Loucy (cell line): ENCODE results near the gene SUPT16H.

Experiments
- CTCF ChIP-seq: fragments of 200-600 bp; sonication (generic); conservative IDR thresholded peaks from 2 replicates; pipeline ENCODE4 v1.5.1; 2014; ENCODE audit warnings: mild to moderate bottlenecking, antibody characterized with exemption, low read length
- EZH2phosphoT487 ChIP-seq: fragments of 200-600 bp; IDR thresholded peaks from 2 replicates; pipeline ENCODE4 v1.6.1; 2018; ENCODE audit warnings: antibody characterized with exemption, mild to moderate bottlenecking, moderate library complexity, borderline replicate concordance

DNA sequence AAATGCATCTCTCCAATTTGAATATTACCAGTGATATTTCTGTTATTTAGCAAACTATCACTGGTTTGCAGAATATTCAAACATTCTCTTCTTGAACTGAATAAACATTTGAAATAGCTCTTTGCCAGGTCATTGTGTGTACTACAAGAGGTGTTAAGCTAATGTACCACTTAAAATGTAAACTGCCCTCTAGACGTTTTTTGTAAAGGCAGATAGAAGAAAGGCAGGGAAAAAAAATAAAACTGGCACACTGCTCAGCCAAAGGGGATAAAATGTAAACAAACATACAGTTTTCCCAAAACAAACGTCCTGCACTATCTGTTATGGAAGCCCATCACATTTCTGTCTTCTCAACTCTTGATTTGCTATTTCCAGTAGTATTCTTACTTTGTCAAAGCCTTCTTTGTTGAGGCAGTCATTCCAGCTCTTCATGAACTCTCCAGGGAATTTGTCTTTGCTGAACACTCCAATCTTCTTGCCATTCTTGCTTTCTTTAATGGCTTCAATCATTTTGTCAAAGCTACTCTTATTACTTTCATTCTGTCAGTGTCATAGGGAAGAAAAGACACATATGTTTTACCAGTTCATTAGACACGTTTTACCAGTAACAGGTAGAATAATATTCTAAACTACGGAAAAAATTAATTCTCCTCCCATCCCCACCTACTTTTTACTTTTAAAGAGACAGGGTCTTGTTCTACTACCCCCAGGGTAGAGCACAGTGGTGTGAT, 13.7 kb downstream of the SUPT16H start:
- TF ChIP-seq CTCF, result no peak
- no peak for TF ChIP-seq EZH2phosphoT487
